Endothelial cell of umbilical vein (primary cell): ENCODE results near the gene C5. TPM values are rescaled to one million over a fixed set of nuclear protein-coding genes. Genes with fewer than 3 reads are reported as not detected.

ENCODE experiments used
- BruUV-seq: library from RNA; stranded (reverse); fragments of 400-500 nt; replicated peaks from 2 replicates; lab custom pipeline; 2021; lab: Mats Ljungman, UMichigan
- CTCF ChIA-PET: fragments of 300-600, 350-600 bp; sonication (Branson Sonifier 250); formaldehyde crosslinking; loops from one replicate; lab custom pipeline; 2021; ENCODE audit warnings: antibody characterized with exemption, inconsistent platforms; lab: Charles Lee
- POLR2A ChIA-PET: fragments of 300-600, 350-600 bp; sonication (Branson Sonifier 250); formaldehyde crosslinking; loops from one replicate; lab custom pipeline; 2021; ENCODE audit warnings: antibody characterized with exemption, inconsistent platforms; lab: Charles Lee
- DNase-seq: peaks from one replicate; pipeline ENCODE4 v3.0.0-alpha.2; 2011; ENCODE audit warnings: low read depth, low spot score
- FAIRE-seq: peaks from 2 replicates; lab custom pipeline; 2011; peaks lifted over from hg19 to GRCh38; lab: Jason Lieb, UNC
- H2AFZ ChIP-seq: 2 replicates; pipeline ENCODE4 v1.6.0; 2012; ENCODE audit warnings: low read depth, low read length, control low read depth, inconsistent platforms
- H3K27ac ChIP-seq: 2 replicates; pipeline ENCODE4 v1.5.1; 2011; ENCODE audit warnings: low read depth, mild to moderate bottlenecking, control low read depth, low read length, moderate library complexity; ENCODE audit not compliant: insufficient read depth
- H3K27me3 ChIP-seq, 2 experiments: 2 replicates each; pipeline versions ENCODE4 v1.6.0 to v1.6.1; 2011; ENCODE audit warnings: low read length in 2 of 2, mixed read lengths in 1 of 2; ENCODE audit not compliant: control insufficient read depth in 2 of 2, insufficient read depth in 2 of 2
- H3K36me3 ChIP-seq, 2 experiments: 2 replicates in 1 of 2; 3 replicates in 1 of 2; pipeline ENCODE4 v1.5.1; 2011; ENCODE audit warnings: low read length in 2 of 2, mild to moderate bottlenecking in 1 of 2, moderate library complexity in 1 of 2; ENCODE audit not compliant: control insufficient read depth in 2 of 2, insufficient read depth in 2 of 2; ENCODE audit errors: extremely low read depth in 1 of 2
- H3K4me1 ChIP-seq: 3 replicates; pipeline ENCODE4 v1.5.1; 2011; ENCODE audit warnings: mild to moderate bottlenecking, low read length; ENCODE audit not compliant: control insufficient read depth, insufficient read depth; ENCODE audit errors: extremely low read depth
- H3K4me2 ChIP-seq: 2 replicates; pipeline ENCODE4 v1.6.1; 2011; ENCODE audit warnings: low read length, control low read depth, mixed read lengths; ENCODE audit not compliant: insufficient read depth
- H3K4me3 ChIP-seq, 3 experiments: fragments of 200-600 bp in 1 of 3; sonication (generic), shearing (Covaris generic) in 1 of 3; replicated peaks in 1 of 3; 2 replicates each; pipeline ENCODE4 v1.5.1; 2011 to 2016; ENCODE audit warnings: control low read depth in 3 of 3, low read length in 3 of 3, mild to moderate bottlenecking in 2 of 3, inconsistent platforms in 1 of 3, low read depth in 1 of 3, moderate library complexity in 1 of 3; ENCODE audit not compliant: insufficient read depth in 1 of 3
- H3K79me2 ChIP-seq: 2 replicates; pipeline ENCODE4 v1.6.0; 2012; ENCODE audit warnings: low read length, inconsistent platforms; ENCODE audit not compliant: control insufficient read depth, insufficient read depth
- H3K9ac ChIP-seq: replicated peaks from 2 replicates; pipeline ENCODE3; 2011; ENCODE audit warnings: low read length, control low read depth; ENCODE audit not compliant: insufficient read depth; ENCODE audit errors: extremely low read depth
- H3K9me1 ChIP-seq: replicated peaks from 3 replicates; pipeline ENCODE4 v1.6.0; 2011; ENCODE audit warnings: mild to moderate bottlenecking, low read length; ENCODE audit not compliant: control insufficient read depth, insufficient read depth; ENCODE audit errors: extremely low read depth
- H3K9me3 ChIP-seq: replicated peaks from 2 replicates; pipeline ENCODE4 v1.5.1; 2012; ENCODE audit warnings: low read length, inconsistent platforms; ENCODE audit not compliant: control insufficient read depth, insufficient read depth
- H4K20me1 ChIP-seq: replicated peaks from 2 replicates; pipeline ENCODE3; 2011; ENCODE audit warnings: mild to moderate bottlenecking, low read length; ENCODE audit not compliant: control insufficient read depth, insufficient read depth; ENCODE audit errors: extremely low read depth
- CTCF ChIP-seq, 2 donors: IDR thresholded peaks; 1 replicate in 1 of 2; 2 replicates in 1 of 2; pipeline ENCODE4 v1.5.1; 2011; ENCODE audit warnings: low read length in 2 of 2, mild to moderate bottlenecking in 2 of 2, moderate library complexity in 2 of 2, control low read depth in 1 of 2, inconsistent platforms in 1 of 2, low read depth in 1 of 2; ENCODE audit not compliant: insufficient read depth in 1 of 2; ENCODE audit errors: extremely low read depth in 1 of 2
- EZH2 ChIP-seq: IDR thresholded peaks from 2 replicates; pipeline ENCODE4 v1.6.1; 2012; ENCODE audit warnings: borderline replicate concordance, low read depth, mild to moderate bottlenecking, moderate library complexity, low read length, inconsistent platforms; ENCODE audit not compliant: severe bottlenecking
- FOS ChIP-seq: IDR thresholded peaks from 2 replicates; pipeline ENCODE4 v1.6.1; 2011; ENCODE audit warnings: mild to moderate bottlenecking, low read length, moderate library complexity, borderline replicate concordance; ENCODE audit not compliant: insufficient read depth
- GATA2 ChIP-seq: IDR thresholded peaks from 2 replicates; pipeline ENCODE4 v1.7.0; 2011; ENCODE audit warnings: low read depth, mild to moderate bottlenecking, moderate library complexity, mixed read lengths, low read length; ENCODE audit not compliant: insufficient read length, insufficient read depth
- JUN ChIP-seq: IDR thresholded peaks from 2 replicates; pipeline ENCODE4 v1.6.1; 2011; ENCODE audit warnings: borderline replicate concordance, low read depth; ENCODE audit not compliant: insufficient read length, insufficient read depth
- MAX ChIP-seq: IDR thresholded peaks from 2 replicates; pipeline ENCODE4 v1.6.1; 2011; ENCODE audit not compliant: insufficient read depth, insufficient read length
- MYC ChIP-seq: IDR thresholded peaks from one replicate; pipeline ENCODE4 v1.6.1; 2011; ENCODE audit warnings: mild to moderate bottlenecking, low read depth, low read length
- POLR2A ChIP-seq: IDR thresholded peaks from 2 replicates; pipeline ENCODE4 v1.6.1; 2012; ENCODE audit warnings: low read depth, mild to moderate bottlenecking, control low read depth, low read length
- POLR2AphosphoS5 ChIP-seq: IDR thresholded peaks from 2 replicates; pipeline ENCODE4 v1.6.1; 2012; ENCODE audit warnings: low read depth, mild to moderate bottlenecking, control low read depth, low read length, moderate library complexity; ENCODE audit not compliant: insufficient read depth
- dilution Hi-C: fragments of 300-500 bp; cut with MboI; formaldehyde crosslinking; loops from one replicate; pipeline ENCODE4 v1.15.0; 2019; ENCODE audit warnings: low sequenced_read_pairs; ENCODE audit not compliant: extremely low pct_ligation_motif_present
- intact Hi-C: fragments of 100-400 bp; cut with micrococcal nuclease; formaldehyde crosslinking; loops from one replicate; pipeline ENCODE4 v1.10.0; 2022
- polyA plus RNA-seq, 4 experiments: library from polyadenylated mRNA; depleted of rRNA in 3 of 4; stranded (reverse) in 3 of 4; unstranded in 1 of 4; fragments of >200 nt; gene quantifications; 2 replicates each; pipeline versions ENCODE4 v1.2.1 to v1.2.3, GENCODE V29; 2011 to 2012; ENCODE audit warnings: missing spikeins in 1 of 4
- total RNA-seq: library from RNA; stranded (reverse); gene quantifications from 2 replicates; pipeline ENCODE4 v1.2.3, GENCODE V29; 2021

The C5 gene
- total and polyA plus RNA-seq, 2 donors (not counting 3 experiments of a cell fraction or from before 2014, with no cell fraction given): 0.79 to 1.6 TPM

GRCh38 chr9:120924698-120925534, 125.2 kb downstream of the C5 start:
- H3K27ac ChIP-seq: no peak overlapping the region
- H3K79me2 ChIP-seq: no peaks in the 10 kb centered on the region
- dilution Hi-C loops (no loop called here), intact Hi-C loops (loop anchor here (1.0 kb wide), 1 partner anchor 31 kb away; no protein-coding TSS in a partner anchor)
- H3K4me1 ChIP-seq: peaks cover 23% of the 10 kb centered on the region
- DNase-seq (no peak), FAIRE-seq (peak; percentile 70)
- no peaks in the 10 kb centered on the region for H3K27me3 ChIP-seq
- H3K9me3 ChIP-seq: no peaks in the 10 kb centered on the region
- TF ChIP-seq GATA2 (no peak), MYC (no peak), POLR2A (no peak), EZH2 (no peak), MAX (no peak), FOS (no peak), POLR2AphosphoS5 (no peak), CTCF (IDR thresholded peaks at IDR 0.05; ENCODE audit: extremely low read depth in 1 of 2, insufficient read depth in 1 of 2, low read depth in 1 of 2, low read length in 2 of 2) (no peak), JUN (no peak)
- no peaks in the 10 kb centered on the region for H3K36me3 ChIP-seq
- H2AFZ ChIP-seq: no peak overlapping the region
- no peak overlapping the region for H3K4me3 ChIP-seq
- ChIA-PET CTCF (interaction anchor here (0.7 kb wide), 1 partner anchor 148 kb away, joined by 3 read pairs; no protein-coding TSS in a partner anchor), POLR2A (no interaction called here)
- no peaks in the 10 kb centered on the region for H4K20me1 ChIP-seq
- no peak overlapping the region for H3K9ac ChIP-seq
- H3K9me1 ChIP-seq: no peaks in the 10 kb centered on the region
- H3K4me2 ChIP-seq: no peak overlapping the region
- no TSS peak for BruUV-seq
